MCF 10A (cell line): Measurements from ENCODE around the gene KCTD16. TPM values are rescaled to one million over a fixed set of nuclear protein-coding genes. Genes with fewer than 3 reads are reported as not detected.

ENCODE experiments used
- BruUV-seq: library from RNA; stranded (reverse); fragments of 400-500 nt; replicated peaks from 2 replicates; lab custom pipeline; 2021; lab: Mats Ljungman, UMichigan
- CTCF ChIA-PET: fragments of 300-600 bp; sonication (Branson Sonifier 250); formaldehyde crosslinking; extraction: SDS; loops from one replicate; lab custom pipeline; 2021; ENCODE audit warnings: antibody characterized with exemption, inconsistent platforms; lab: Yijun Ruan, JAX
- POLR2A ChIA-PET: fragments of 300-600, 350-650 bp; sonication (Branson Sonifier 250); formaldehyde crosslinking; extraction: SDS; loops from one replicate; lab custom pipeline; 2020; ENCODE audit warnings: antibody characterized with exemption, inconsistent platforms; lab: Yijun Ruan, JAX
- DNase-seq: peaks from one replicate; pipeline ENCODE4 v3.0.0-alpha.2; 2018; ENCODE audit not compliant: unreplicated experiment
- H3K27ac Mint-ChIP-seq: one replicate; pipeline ENCODE4 v1.8.0; 2022; ENCODE audit warnings: mild to moderate bottlenecking, low read depth, mixed read lengths; ENCODE audit not compliant: unreplicated experiment
- H3K27me3 Mint-ChIP-seq: one replicate; pipeline ENCODE4 v1.8.0; 2022; ENCODE audit warnings: mixed read lengths; ENCODE audit not compliant: insufficient read depth, unreplicated experiment
- H3K36me3 Mint-ChIP-seq: one replicate; pipeline ENCODE4 v1.8.0; 2022; ENCODE audit warnings: mild to moderate bottlenecking, moderate library complexity, mixed read lengths; ENCODE audit not compliant: insufficient read depth, unreplicated experiment
- H3K4me1 Mint-ChIP-seq: one replicate; pipeline ENCODE4 v1.8.0; 2022; ENCODE audit warnings: mixed read lengths; ENCODE audit not compliant: insufficient read depth, unreplicated experiment
- H3K4me3 Mint-ChIP-seq: one replicate; pipeline ENCODE4 v1.8.0; 2022; ENCODE audit warnings: mild to moderate bottlenecking, moderate library complexity, mixed read lengths; ENCODE audit not compliant: unreplicated experiment
- H3K9me3 Mint-ChIP-seq: one replicate; pipeline ENCODE4 v1.8.0; 2022; ENCODE audit warnings: mixed read lengths; ENCODE audit not compliant: unreplicated experiment
- intact Hi-C: fragments of 100-400 bp; cut with micrococcal nuclease; formaldehyde crosslinking; loops from 2 replicates; pipeline ENCODE4 v1.14.1; 2022
- total RNA-seq: library from RNA; stranded (reverse); gene quantifications from 2 replicates; pipeline ENCODE4 v1.2.3, GENCODE V29; 2022
- TF ChIP-seq, protein P1 (sequence below): fragments of 200-600 bp; IDR thresholded peaks from one replicate; pipeline ENCODE4 v1.8.0; 2022; ENCODE audit warnings: antibody characterized with exemption, mild to moderate bottlenecking; ENCODE audit not compliant: unreplicated experiment

KCTD16 gene
- total RNA-seq, 1 experiment from 2014 or later: 0.16 TPM

GRCh38 chr5:144307736-144308135, 137.1 kb downstream of the KCTD16 start:
- intact Hi-C loops: no loop called here
- Mint-ChIP-seq H3K27me3 (no peaks in the 10 kb centered on the region), H3K4me1 (peaks cover 7% of the 10 kb centered on the region), H3K36me3 (no peaks in the 10 kb centered on the region), H3K9me3 (no peaks in the 10 kb centered on the region), H3K27ac (no peak overlapping the region), H3K4me3 (no peak overlapping the region)
- TF ChIP-seq, protein P1, sequence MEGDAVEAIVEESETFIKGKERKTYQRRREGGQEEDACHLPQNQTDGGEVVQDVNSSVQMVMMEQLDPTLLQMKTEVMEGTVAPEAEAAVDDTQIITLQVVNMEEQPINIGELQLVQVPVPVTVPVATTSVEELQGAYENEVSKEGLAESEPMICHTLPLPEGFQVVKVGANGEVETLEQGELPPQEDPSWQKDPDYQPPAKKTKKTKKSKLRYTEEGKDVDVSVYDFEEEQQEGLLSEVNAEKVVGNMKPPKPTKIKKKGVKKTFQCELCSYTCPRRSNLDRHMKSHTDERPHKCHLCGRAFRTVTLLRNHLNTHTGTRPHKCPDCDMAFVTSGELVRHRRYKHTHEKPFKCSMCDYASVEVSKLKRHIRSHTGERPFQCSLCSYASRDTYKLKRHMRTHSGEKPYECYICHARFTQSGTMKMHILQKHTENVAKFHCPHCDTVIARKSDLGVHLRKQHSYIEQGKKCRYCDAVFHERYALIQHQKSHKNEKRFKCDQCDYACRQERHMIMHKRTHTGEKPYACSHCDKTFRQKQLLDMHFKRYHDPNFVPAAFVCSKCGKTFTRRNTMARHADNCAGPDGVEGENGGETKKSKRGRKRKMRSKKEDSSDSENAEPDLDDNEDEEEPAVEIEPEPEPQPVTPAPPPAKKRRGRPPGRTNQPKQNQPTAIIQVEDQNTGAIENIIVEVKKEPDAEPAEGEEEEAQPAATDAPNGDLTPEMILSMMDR: no peak
- DNase-seq: no peak
- no TSS peak for BruUV-seq
- POLR2A ChIA-PET: interaction anchor here (0.6 to 0.9 kb wide), 2 partner anchors 23 to 240 kb away, joined by 3 to 4 read pairs; no protein-coding TSS in a partner anchor
- CTCF ChIA-PET: interaction anchor here (0.6 to 2.0 kb wide), 2 partner anchors 13 to 277 kb away, joined by 4 to 6 read pairs; no protein-coding TSS in a partner anchor

DNA sequence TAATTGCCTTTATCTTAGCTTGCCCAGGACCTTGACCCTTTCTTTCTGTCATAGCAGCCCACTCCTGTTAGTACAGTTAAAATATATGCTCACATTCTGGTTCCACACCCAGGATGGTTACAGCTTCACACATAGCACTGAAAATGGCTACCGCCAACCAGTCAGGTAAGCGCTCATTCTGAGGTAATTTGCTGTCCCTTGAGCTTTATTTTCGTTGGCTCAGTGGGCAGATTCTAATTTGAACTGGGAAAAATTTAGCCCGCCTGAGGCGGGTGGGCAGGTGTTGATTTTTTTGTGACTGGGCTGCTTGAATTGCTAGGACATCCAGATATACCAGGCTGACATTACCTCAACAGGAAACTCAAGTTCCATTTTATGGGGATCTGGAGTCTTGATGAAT, 137.5 kb downstream of the KCTD16 start:
- Mint-ChIP-seq H3K27ac (no peak overlapping the region), H3K36me3 (no peaks in the 10 kb centered on the region), H3K4me1 (peaks cover 7% of the 10 kb centered on the region), H3K4me3 (no peak overlapping the region), H3K27me3 (no peaks in the 10 kb centered on the region), H3K9me3 (no peaks in the 10 kb centered on the region)
- intact Hi-C loops: no loop called here
- BruUV-seq: no TSS peak
- TF ChIP-seq, protein P1: no peak
- no peak for DNase-seq
- ChIA-PET CTCF (interaction anchor here (0.6 to 2.0 kb wide), 3 partner anchors 12 to 1373 kb away, joined by 3 to 6 read pairs (median 4); no protein-coding TSS in a partner anchor), POLR2A (interaction anchor here (0.9 kb wide), 1 partner anchor 23 kb away, joined by 4 read pairs; no protein-coding TSS in a partner anchor)

DNA sequence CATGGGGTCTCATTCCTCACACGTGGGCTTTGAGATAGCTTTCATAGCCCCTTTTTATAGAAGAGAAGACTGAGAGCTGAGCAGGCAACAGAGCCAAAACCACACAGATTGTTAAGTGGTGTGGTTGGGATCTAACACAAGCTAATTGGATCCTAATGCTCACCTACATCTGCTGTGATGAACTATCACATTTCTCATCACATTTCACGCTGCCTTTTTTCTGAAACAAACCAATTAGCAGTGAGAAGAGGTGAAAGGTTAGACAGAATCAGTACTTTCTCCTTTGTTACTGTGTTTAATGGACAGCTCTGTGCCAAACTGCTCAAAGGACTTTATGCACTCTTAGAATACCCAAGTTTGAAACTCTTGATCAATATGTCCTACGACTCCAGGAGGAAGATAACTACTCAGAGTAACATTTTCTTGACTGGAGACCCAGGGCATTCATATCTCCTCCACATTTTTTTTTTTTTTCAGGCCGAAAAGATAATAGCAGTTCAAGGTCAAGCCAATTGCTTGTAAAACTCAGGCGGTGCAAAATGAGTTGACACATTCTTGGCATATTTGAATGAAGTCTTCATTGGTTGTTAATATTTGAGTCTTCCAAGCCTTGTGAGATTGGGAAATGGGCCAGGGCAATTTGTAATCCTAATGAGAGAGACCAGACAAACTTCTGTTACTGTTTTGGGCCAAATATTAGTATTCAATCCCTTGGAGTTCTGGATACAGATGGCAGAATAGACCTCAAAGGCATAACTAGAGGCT, 138.4 kb downstream of the KCTD16 start:
- no TSS peak for BruUV-seq
- ChIA-PET POLR2A (interaction anchor here (0.6 to 0.7 kb wide), 3 partner anchors 12 to 113 kb away, joined by 3 read pairs; no protein-coding TSS in a partner anchor), CTCF (interaction anchor here (0.9 to 1.1 kb wide), 2 partner anchors 21 to 1372 kb away, joined by 3 read pairs; no protein-coding TSS in a partner anchor)
- H3K4me3 Mint-ChIP-seq: no peak overlapping the region
- intact Hi-C loops: no loop called here
- no peak for DNase-seq
- no peaks in the 10 kb centered on the region for H3K36me3 Mint-ChIP-seq
- TF ChIP-seq, protein P1: no peak
- H3K27me3 Mint-ChIP-seq: no peaks in the 10 kb centered on the region
- no peaks in the 10 kb centered on the region for H3K9me3 Mint-ChIP-seq
- H3K27ac Mint-ChIP-seq: no peak overlapping the region
- H3K4me1 Mint-ChIP-seq: peaks cover 7% of the 10 kb centered on the region

DNA sequence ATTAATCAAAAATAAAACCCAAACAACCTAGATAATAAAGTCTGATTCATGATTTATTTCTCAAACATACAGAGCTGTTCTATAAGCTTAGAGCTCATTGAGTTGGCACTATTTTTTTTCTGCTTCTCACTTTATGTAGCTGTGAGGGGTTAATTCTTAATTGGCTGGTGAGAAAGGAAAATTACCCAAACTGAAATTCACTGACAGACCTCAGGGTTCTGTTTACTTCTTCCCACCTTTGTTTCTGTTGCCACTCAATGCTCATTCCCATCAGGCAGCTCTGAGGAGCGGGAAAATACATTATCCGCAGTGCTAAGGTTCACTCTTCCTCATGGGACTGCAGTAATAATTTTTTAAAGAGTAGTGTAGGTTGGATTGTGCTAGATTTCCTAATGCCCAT, 139.9 kb downstream of the KCTD16 start:
- Mint-ChIP-seq H3K4me1 (peaks cover 7% of the 10 kb centered on the region), H3K27me3 (no peaks in the 10 kb centered on the region), H3K27ac (no peak overlapping the region), H3K4me3 (no peak overlapping the region), H3K9me3 (no peaks in the 10 kb centered on the region), H3K36me3 (no peaks in the 10 kb centered on the region)
- no peak for DNase-seq
- TF ChIP-seq, protein P1: no peak
- intact Hi-C loops: no loop called here
- POLR2A ChIA-PET: interaction anchor here (0.9 kb wide), 1 partner anchor 10 kb away, joined by 3 read pairs; no protein-coding TSS in a partner anchor
- BruUV-seq: no TSS peak
- CTCF ChIA-PET: interaction anchor here (0.5 to 0.7 kb wide), 2 partner anchors 1139 to 1210 kb away, joined by 3 to 6 read pairs; no protein-coding TSS in a partner anchor
